HepG2 (cell line): ENCODE data around the gene PEF1. TPM values are rescaled to one million over a fixed set of nuclear protein-coding genes. Genes with fewer than 3 reads are reported as not detected.

Experiments
- ARNT2 ChIP-seq: sonication (generic); formaldehyde crosslinking; IDR thresholded peaks from 2 replicates; pipeline ENCODE4 v1.8.0; 2022; ENCODE audit warnings: mild to moderate bottlenecking, low read depth, missing genetic modification reagents, moderate library complexity
- FOXO4 ChIP-seq: sonication (generic); formaldehyde crosslinking; conservative IDR thresholded peaks from 2 replicates; pipeline ENCODE4 v1.8.1; 2023; ENCODE audit warnings: missing genetic modification reagents
- GPN1 ChIP-seq: sonication (generic); formaldehyde crosslinking; IDR thresholded peaks from 2 replicates; pipeline ENCODE4 v1.5.1; 2020; ENCODE audit warnings: missing genetic modification reagents, borderline replicate concordance
- GTF3A ChIP-seq: sonication (generic); formaldehyde crosslinking; conservative IDR thresholded peaks from 2 replicates; pipeline ENCODE4 v1.4.0; 2020; ENCODE audit warnings: mild to moderate bottlenecking, missing genetic modification reagents
- KLF9 ChIP-seq: IDR thresholded peaks from 2 replicates; pipeline ENCODE4 v1.6.1; 2016; ENCODE audit warnings: low read depth
- LCORL ChIP-seq, 2 experiments: fragments of 450-650 bp in 1 of 2; sonication (generic) in 1 of 2; formaldehyde crosslinking in 1 of 2; IDR thresholded peaks; 2 replicates each; pipeline versions ENCODE4 v1.5.0 to v1.6.1; 2017 to 2020; ENCODE audit warnings: antibody characterized with exemption in 1 of 2, missing genetic modification reagents in 1 of 2
- SNAPC5 ChIP-seq: sonication (generic); formaldehyde crosslinking; IDR thresholded peaks from 2 replicates; pipeline ENCODE4 v1.8.1; 2023; ENCODE audit warnings: mild to moderate bottlenecking, missing genetic modification reagents, borderline replicate concordance
- SP4 ChIP-seq: sonication (generic); formaldehyde crosslinking; IDR thresholded peaks from 2 replicates; pipeline ENCODE4 v1.8.1; 2023; ENCODE audit warnings: mild to moderate bottlenecking, missing genetic modification reagents
- TCF12 ChIP-seq, 2 experiments: fragments of 450-650 bp in 1 of 2; sonication (generic) in 1 of 2; formaldehyde crosslinking in 1 of 2; IDR thresholded peaks; 2 replicates each; pipeline versions ENCODE4 v1.6.1 to v1.8.0; 2017 to 2022; ENCODE audit warnings: antibody characterized with exemption in 1 of 2, mild to moderate bottlenecking in 1 of 2, missing genetic modification reagents in 1 of 2, moderate library complexity in 1 of 2
- TFE3 ChIP-seq: IDR thresholded peaks from 2 replicates; pipeline ENCODE4 v1.6.1; 2016
- YEATS4 ChIP-seq: sonication (generic); formaldehyde crosslinking; IDR thresholded peaks from 2 replicates; pipeline ENCODE4 v1.4.0; 2020; ENCODE audit warnings: missing genetic modification reagents, borderline replicate concordance
- ZBTB21 ChIP-seq: sonication (generic); formaldehyde crosslinking; IDR thresholded peaks from 2 replicates; pipeline ENCODE4 v1.4.0; 2020; ENCODE audit warnings: missing genetic modification reagents
- ZMAT3 ChIP-seq: sonication (generic); formaldehyde crosslinking; conservative IDR thresholded peaks from 2 replicates; pipeline ENCODE4 v1.7.0; 2021; ENCODE audit warnings: missing genetic modification reagents
- ZMYM3 ChIP-seq: sonication (generic); formaldehyde crosslinking; IDR thresholded peaks from 2 replicates; pipeline ENCODE4 v1.5.1; 2020; ENCODE audit warnings: mild to moderate bottlenecking, missing genetic modification reagents
- ZMYM4 ChIP-seq: sonication (generic); formaldehyde crosslinking; IDR thresholded peaks from 2 replicates; pipeline ENCODE4 v1.8.1; 2023; ENCODE audit warnings: mild to moderate bottlenecking, missing genetic modification reagents
- ZNF317 ChIP-seq: sonication (generic); formaldehyde crosslinking; IDR thresholded peaks from 2 replicates; pipeline ENCODE4 v1.5.0; 2020; ENCODE audit warnings: mild to moderate bottlenecking, missing genetic modification reagents
- ZNF337 ChIP-seq: sonication (generic); formaldehyde crosslinking; IDR thresholded peaks from 2 replicates; pipeline ENCODE4 v1.5.1; 2020; ENCODE audit warnings: missing genetic modification reagents, low read depth, mild to moderate bottlenecking, borderline replicate concordance
- ZNF510 ChIP-seq: sonication (generic); formaldehyde crosslinking; IDR thresholded peaks from 2 replicates; pipeline ENCODE4 v1.4.0; 2020; ENCODE audit warnings: low read depth, mild to moderate bottlenecking, missing genetic modification reagents
- polyA plus RNA-seq, 8 experiments: library from polyadenylated mRNA; depleted of rRNA in 3 of 8; stranded (reverse) in 7 of 8; unstranded in 1 of 8; fragments of >200 nt; fragmentation: Illumina TruSeq in 4 of 8; extraction: Trizol in 4 of 8; gene quantifications; 2 replicates each; pipeline versions ENCODE4 v1.2.1 to v1.2.3, GENCODE V29; 2011 to 2016; ENCODE audit warnings: low read depth in 4 of 8, missing spikeins in 1 of 8, mixed read lengths in 1 of 8; ENCODE audit not compliant: insufficient read depth in 1 of 8
- total RNA-seq, 5 experiments: library from RNA; depleted of rRNA; stranded (reverse); fragments of >200 nt; fragmentation: Illumina TruSeq; extraction: Trizol; gene quantifications; 2 replicates each; pipeline ENCODE4 v1.2.3, GENCODE V29; 2016; ENCODE audit warnings: low read depth in 1 of 5
- TF ChIP-seq, protein P1 (sequence below): sonication (generic); formaldehyde crosslinking; IDR thresholded peaks from 2 replicates; pipeline ENCODE4 v1.9.0; 2022; ENCODE audit warnings: missing genetic modification reagents, mild to moderate bottlenecking, borderline replicate concordance
- TF ChIP-seq, protein P2 (sequence below): sonication (generic); formaldehyde crosslinking; conservative IDR thresholded peaks from 2 replicates; pipeline ENCODE4 v1.4.0; 2020; ENCODE audit warnings: mild to moderate bottlenecking, missing genetic modification reagents, moderate library complexity

The PEF1 gene
- total and polyA plus RNA-seq, 2 of the 13 experiments (the other 11 are each of a cell fraction or from before 2014, with no cell fraction given): 57.1 to 57.8 TPM

DNA sequence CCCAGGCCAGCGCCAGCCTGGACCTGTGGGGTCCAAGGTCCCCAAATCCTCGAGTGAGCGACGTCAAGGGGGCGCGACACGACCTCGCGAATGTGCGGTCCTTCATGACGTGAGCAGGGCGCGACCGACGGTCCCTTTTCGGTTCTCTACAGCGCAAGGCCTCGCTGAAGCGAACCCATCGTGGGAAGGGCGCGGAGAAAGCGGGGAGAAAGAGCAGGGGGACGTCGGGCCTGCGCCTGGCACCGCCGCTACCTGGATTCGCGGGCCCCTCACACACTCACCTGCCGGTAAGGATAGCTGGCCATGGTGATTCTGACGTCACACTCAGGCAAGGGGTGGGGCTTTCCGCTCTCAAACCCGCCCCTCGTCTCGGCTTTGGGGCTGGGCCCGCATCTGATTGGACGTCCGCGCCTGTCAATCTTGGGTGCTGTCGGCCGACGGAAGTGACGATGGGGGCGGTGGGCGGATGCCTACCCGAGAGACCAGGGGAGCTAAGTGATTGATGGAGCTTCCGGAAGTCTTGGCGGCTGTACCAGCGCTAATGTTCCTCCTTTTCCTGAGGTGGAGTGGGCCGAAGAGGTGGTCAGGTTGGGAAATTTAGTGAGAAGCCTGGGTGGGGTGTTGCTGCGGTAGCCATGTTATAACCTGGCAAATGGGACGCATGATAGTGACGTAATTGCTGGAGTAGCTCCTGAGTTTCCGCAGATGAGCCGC, at the start of gene PEF1 (continued):
- TF ChIP-seq SNAPC5 (CRISPR knock-in tag): no peak
- no peak for TF ChIP-seq TCF12 (IDR thresholded peaks at IDR 0.05)
- TF ChIP-seq TCF12 (CRISPR knock-in tag; IDR thresholded peaks at IDR 0.05): no peak
- TF ChIP-seq ZBTB21: peak; percentile 100
- peak; percentile 65; the same call in 1 of the 2 replicates for TF ChIP-seq ZMYM4 (CRISPR knock-in tag)
- peak; percentile 94; the same call in 1 of the 2 replicates for TF ChIP-seq YEATS4
- peak; percentile 97 for TF ChIP-seq SP4 (CRISPR knock-in tag)
- TF ChIP-seq TFE3 (CRISPR knock-in tag): no peak
- TF ChIP-seq LCORL (IDR thresholded peaks at IDR 0.05): no peak
- TF ChIP-seq LCORL (CRISPR knock-in tag; IDR thresholded peaks at IDR 0.05): peak; percentile 66; the same call in 1 of the 2 replicates
- 0 out of 2 replicates have a peak, but pooled peaks have one; percentile 81 for TF ChIP-seq FOXO4
- TF ChIP-seq, protein P1, sequence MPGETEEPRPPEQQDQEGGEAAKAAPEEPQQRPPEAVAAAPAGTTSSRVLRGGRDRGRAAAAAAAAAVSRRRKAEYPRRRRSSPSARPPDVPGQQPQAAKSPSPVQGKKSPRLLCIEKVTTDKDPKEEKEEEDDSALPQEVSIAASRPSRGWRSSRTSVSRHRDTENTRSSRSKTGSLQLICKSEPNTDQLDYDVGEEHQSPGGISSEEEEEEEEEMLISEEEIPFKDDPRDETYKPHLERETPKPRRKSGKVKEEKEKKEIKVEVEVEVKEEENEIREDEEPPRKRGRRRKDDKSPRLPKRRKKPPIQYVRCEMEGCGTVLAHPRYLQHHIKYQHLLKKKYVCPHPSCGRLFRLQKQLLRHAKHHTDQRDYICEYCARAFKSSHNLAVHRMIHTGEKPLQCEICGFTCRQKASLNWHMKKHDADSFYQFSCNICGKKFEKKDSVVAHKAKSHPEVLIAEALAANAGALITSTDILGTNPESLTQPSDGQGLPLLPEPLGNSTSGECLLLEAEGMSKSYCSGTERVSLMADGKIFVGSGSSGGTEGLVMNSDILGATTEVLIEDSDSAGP: peak; percentile 89; the same call in 1 of the 2 replicates
- TF ChIP-seq ZNF317 (CRISPR knock-in tag): peak; percentile 54; the same call in 1 of the 2 replicates
- TF ChIP-seq ZMAT3 (CRISPR knock-in tag): 0 out of 2 replicates have a peak, but pooled peaks have one; percentile 74
- 0 out of 2 replicates have a peak, but pooled peaks have one; percentile 49 for TF ChIP-seq ZNF510
- no peak; the same call in 1 of the 2 replicates for TF ChIP-seq KLF9
- TF ChIP-seq GTF3A (CRISPR knock-in tag): peak; percentile 85; the same call in 1 of the 2 replicates
- peak; percentile 62 for TF ChIP-seq ARNT2 (CRISPR knock-in tag)
- no peak for TF ChIP-seq ZMYM3
- 0 out of 2 replicates have a peak, but pooled peaks have one; percentile 56 for TF ChIP-seq ZNF337
- TF ChIP-seq, protein P2, sequence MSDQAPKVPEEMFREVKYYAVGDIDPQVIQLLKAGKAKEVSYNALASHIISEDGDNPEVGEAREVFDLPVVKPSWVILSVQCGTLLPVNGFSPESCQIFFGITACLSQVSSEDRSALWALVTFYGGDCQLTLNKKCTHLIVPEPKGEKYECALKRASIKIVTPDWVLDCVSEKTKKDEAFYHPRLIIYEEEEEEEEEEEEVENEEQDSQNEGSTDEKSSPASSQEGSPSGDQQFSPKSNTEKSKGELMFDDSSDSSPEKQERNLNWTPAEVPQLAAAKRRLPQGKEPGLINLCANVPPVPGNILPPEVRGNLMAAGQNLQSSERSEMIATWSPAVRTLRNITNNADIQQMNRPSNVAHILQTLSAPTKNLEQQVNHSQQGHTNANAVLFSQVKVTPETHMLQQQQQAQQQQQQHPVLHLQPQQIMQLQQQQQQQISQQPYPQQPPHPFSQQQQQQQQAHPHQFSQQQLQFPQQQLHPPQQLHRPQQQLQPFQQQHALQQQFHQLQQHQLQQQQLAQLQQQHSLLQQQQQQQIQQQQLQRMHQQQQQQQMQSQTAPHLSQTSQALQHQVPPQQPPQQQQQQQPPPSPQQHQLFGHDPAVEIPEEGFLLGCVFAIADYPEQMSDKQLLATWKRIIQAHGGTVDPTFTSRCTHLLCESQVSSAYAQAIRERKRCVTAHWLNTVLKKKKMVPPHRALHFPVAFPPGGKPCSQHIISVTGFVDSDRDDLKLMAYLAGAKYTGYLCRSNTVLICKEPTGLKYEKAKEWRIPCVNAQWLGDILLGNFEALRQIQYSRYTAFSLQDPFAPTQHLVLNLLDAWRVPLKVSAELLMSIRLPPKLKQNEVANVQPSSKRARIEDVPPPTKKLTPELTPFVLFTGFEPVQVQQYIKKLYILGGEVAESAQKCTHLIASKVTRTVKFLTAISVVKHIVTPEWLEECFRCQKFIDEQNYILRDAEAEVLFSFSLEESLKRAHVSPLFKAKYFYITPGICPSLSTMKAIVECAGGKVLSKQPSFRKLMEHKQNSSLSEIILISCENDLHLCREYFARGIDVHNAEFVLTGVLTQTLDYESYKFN (CRISPR knock-in tag): 0 out of 2 replicates have a peak, but pooled peaks have one; percentile 55
- no peak; the same call in 1 of the 2 replicates for TF ChIP-seq GPN1 (CRISPR knock-in tag)
